Psoas muscle (tissue), 8 donors: ENCODE results near the gene GSTA1. TPM values are rescaled to one million over a fixed set of nuclear protein-coding genes. Genes with fewer than 3 reads are reported as not detected.
"Not testable (repeated sequence)": the region's sequence is repeated elsewhere in the genome, so short reads cannot be mapped to it uniquely, and the experiment has no call there.

Experiments used
- ATAC-seq, 4 donors: fragments of 200-7000 bp; cut with Tn5 transposase; one replicate each; pipeline ENCODE4 v1.9.1; 2020; ENCODE audit warnings: moderate library complexity in 3 of 4, mild to moderate bottlenecking in 2 of 4
- DNase-seq, 2 donors: peaks; one replicate each; pipeline ENCODE4 v3.0.0-alpha.2; 2020
- H3K27ac ChIP-seq: fragments of 200-600 bp; one replicate; pipeline ENCODE4 v1.8.0; 2022
- H3K27me3 ChIP-seq, 3 donors: fragments of 200-600 bp in 1 of 3; one replicate each; pipeline versions ENCODE4 v1.6.1 to v1.8.0; 2013 to 2022; ENCODE audit warnings: low read length in 2 of 3, mild to moderate bottlenecking in 2 of 3, moderate library complexity in 1 of 3; ENCODE audit not compliant: insufficient read depth in 3 of 3
- H3K36me3 ChIP-seq, 2 donors: fragments of 200-600 bp in 1 of 2; one replicate each; pipeline versions ENCODE4 v1.6.1 to v1.8.0; 2013 to 2022; ENCODE audit warnings: low read depth in 1 of 2, mild to moderate bottlenecking in 1 of 2, moderate library complexity in 1 of 2; ENCODE audit not compliant: insufficient read depth in 1 of 2
- H3K4me1 ChIP-seq: fragments of 200-600 bp; one replicate; pipeline ENCODE4 v1.8.0; 2022
- H3K4me3 ChIP-seq: fragments of 200-600 bp; one replicate; pipeline ENCODE4 v1.8.0; 2022; ENCODE audit warnings: mild to moderate bottlenecking
- H3K9me3 ChIP-seq: fragments of 200-600 bp; one replicate; pipeline ENCODE4 v1.8.0; 2022
- WGBS, 3 donors: extraction: QIAGEN DNeasy Blood & Tissue Kit; methylation state at CpG; one replicate each; pipeline versions ENCODE4 v1.1.6 to v1.1.7; 2013; 5-methylcytosine and 5-hydroxymethylcytosine counted together
- intact Hi-C, 2 donors: fragments of 100-400 bp; cut with DNase I; formaldehyde crosslinking; loops; one replicate each; pipeline versions ENCODE4 v1.11.0 to v1.14.2; 2022
- polyA plus RNA-seq, 3 donors: library from polyadenylated mRNA; stranded (reverse); fragments of 200-250 nt; gene quantifications; one replicate each; pipeline ENCODE4 v1.2.3, GENCODE V29; 2013
- total RNA-seq, 4 donors: library from RNA; stranded (reverse); fragmentation: NEBNext Ultra II Directional in 2 of 4; extraction: Animal tissue kit (Norgen Biotek cat#: 25700) in 2 of 4; gene quantifications; one replicate each; pipeline versions ENCODE4 v1.2.1 to v1.2.4, GENCODE V29; 2021 to 2023
- TF ChIP-seq, protein P1 (sequence below): fragments of 200-600 bp; IDR thresholded peaks from one replicate; pipeline ENCODE4 v1.8.0; 2022; ENCODE audit warnings: antibody characterized with exemption
- donor health status: healthy with polysubstance abuse.
- donor health status: DM: no; HTN: no; CAD: no; lungs with moderate emphysema.
- donor health status: Bipolar disorder and iron deficiency.
- donor health status: healthy.
- donor health status: DM: yes; HTN: yes; CAD: no.
- donor health status: DM: no; HTN: no; CAD: no.
- donor health status: DM: no; HTN: no; CAD: no.
- donor health status: DM: yes; HTN: yes; CAD: no.

GSTA1 gene
- total and polyA plus RNA-seq, 7 donors, result 0.10 to 1.6 (median 0.37) TPM; not detected in 3

DNA sequence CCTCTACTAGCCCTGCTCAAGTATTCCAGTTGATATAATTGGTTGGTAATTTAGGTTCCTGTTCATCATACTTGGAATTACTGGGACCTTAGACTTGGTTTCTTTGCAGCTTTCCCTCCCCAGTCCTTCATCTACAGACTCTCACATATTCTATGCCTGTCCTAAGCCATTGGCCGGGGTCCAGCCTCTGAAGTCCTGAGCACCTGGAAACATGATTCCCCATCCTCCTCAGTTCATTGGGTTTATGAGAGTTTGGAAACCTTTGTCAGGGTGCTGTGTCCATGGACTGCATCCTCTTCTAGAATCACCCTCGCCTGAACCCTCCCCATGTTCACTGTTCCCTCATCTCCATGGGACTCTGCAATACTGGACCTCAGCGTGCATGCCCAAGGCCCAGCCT is 49.2 kb downstream of the GSTA1 start:
- H3K36me3 ChIP-seq, result no peaks in the 10 kb centered on the region
- H3K4me1 ChIP-seq, result no peaks in the 10 kb centered on the region
- DNase-seq (no peak), ATAC-seq (no peak)
- H3K27me3 ChIP-seq, result no peaks in the 10 kb centered on the region
- H3K27ac ChIP-seq, result no peak overlapping the region
- intact Hi-C loops, result no loop called here
- TF ChIP-seq, protein P1, sequence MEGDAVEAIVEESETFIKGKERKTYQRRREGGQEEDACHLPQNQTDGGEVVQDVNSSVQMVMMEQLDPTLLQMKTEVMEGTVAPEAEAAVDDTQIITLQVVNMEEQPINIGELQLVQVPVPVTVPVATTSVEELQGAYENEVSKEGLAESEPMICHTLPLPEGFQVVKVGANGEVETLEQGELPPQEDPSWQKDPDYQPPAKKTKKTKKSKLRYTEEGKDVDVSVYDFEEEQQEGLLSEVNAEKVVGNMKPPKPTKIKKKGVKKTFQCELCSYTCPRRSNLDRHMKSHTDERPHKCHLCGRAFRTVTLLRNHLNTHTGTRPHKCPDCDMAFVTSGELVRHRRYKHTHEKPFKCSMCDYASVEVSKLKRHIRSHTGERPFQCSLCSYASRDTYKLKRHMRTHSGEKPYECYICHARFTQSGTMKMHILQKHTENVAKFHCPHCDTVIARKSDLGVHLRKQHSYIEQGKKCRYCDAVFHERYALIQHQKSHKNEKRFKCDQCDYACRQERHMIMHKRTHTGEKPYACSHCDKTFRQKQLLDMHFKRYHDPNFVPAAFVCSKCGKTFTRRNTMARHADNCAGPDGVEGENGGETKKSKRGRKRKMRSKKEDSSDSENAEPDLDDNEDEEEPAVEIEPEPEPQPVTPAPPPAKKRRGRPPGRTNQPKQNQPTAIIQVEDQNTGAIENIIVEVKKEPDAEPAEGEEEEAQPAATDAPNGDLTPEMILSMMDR, result no peak
- no peaks in the 10 kb centered on the region for H3K9me3 ChIP-seq
- WGBS, 3 donors, result 85 to 95% (median 85%) methylated on average over 3 of the region's 3 CpGs
- H3K4me3 ChIP-seq, result no peak overlapping the region

DNA sequence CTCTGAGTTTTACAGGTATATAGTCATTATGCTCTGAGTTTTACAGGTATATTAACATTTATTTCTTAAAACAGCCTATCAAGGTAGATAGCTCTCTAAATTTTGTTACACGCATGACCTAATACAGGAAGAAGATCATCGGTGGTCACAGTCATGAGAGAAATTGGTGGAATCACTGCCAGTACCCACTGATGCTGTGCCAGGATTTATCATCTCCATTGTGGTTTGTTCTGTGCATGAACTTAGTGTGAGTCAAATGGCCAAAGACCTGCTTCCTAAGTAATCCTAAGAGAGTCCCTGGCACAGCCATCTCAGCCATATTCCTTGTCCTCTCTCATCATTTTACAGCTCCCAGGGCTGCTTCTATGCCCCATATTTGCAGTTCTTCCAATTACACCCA is 50.5 kb downstream of the GSTA1 start:
- DNase-seq, H3K4me1 ChIP-seq, H3K27me3 ChIP-seq, intact Hi-C loops, H3K27ac ChIP-seq, ATAC-seq, H3K9me3 ChIP-seq, H3K36me3 ChIP-seq, H3K4me3 ChIP-seq: not testable (repeated sequence)
- 68 to 81% (median 70%) methylated on average over 2 of the region's 2 CpGs for WGBS, 3 donors

DNA sequence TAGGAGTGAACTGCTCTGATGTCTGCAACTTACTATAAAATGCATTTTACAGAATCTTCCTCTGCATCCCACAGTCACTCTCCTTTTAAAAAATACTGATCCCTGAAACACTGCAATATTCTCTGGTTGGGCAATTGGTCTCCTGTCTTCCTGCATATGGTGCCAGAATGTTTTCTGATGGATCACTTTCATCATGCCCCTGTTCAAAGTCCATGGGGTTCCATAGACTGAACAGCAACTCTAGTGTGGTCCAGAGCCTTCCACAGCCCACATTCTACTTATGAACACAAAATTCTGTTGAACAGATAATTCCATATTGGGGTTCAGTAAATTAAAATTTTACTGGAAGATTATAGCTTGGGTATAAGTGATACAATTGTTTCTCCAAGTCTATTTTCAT is 51.3 kb downstream of the GSTA1 start:
- no peaks in the 10 kb centered on the region for H3K9me3 ChIP-seq
- no peak overlapping the region for H3K27ac ChIP-seq
- TF ChIP-seq, protein P1, result no peak
- DNase-seq (no peak), ATAC-seq (no peak)
- intact Hi-C loops, result no loop called here
- no peaks in the 10 kb centered on the region for H3K36me3 ChIP-seq
- no peak overlapping the region for H3K4me3 ChIP-seq
- no peaks in the 10 kb centered on the region for H3K4me1 ChIP-seq
- H3K27me3 ChIP-seq, result no peaks in the 10 kb centered on the region

DNA sequence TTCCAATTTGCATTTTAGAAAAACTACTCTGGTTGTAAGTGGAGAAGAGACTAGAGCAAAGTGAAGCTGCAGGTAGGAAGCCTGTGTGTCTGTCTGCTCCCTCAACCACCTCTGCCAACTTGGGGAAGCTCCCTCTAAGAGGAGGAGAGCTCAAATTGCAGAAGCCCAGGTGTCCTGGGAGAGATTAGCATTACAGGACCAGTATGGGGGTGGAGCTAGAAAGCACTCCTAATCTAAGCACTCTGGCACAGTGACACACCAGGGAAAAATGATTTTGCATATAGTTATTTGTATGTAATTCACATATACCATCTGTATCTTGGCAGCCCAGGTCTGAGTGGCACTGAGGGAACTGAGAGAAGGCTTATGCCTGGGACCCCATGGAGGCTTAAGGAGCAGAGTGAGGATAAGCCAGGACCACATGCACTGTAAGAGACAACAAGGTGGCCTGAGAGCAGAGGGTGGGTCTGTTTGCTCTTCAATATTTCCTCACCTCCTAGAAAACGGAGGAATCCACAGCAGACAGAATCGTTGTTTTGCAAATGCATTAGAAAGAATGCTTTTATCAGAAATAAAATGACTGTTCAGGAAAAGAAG is 54.0 kb downstream of the GSTA1 start:
- no peaks in the 10 kb centered on the region for H3K36me3 ChIP-seq

DNA sequence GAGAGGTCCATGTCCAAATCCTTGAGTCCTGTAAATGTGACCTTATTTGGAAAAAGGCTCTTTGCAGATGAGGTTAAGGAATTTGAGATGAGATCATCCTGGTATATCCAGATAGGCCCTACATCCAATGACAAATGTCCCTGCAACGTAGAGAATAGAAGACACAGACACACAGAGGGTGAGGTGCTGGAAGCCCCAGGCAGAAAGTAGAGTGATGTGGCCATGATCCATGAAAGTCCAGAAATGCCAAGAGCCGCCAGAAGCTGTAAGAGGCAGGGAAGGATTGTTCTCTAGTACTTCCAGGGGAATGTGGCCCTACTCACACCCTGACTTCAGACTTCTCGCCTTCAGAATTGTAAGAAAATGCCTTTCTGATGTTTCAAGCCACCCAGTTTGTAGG is 56.3 kb downstream of the GSTA1 start:
- 52 to 64% (median 54%) methylated on average over 3 of the region's 3 CpGs for WGBS, 3 donors
- H3K27ac ChIP-seq, DNase-seq, H3K4me1 ChIP-seq, ATAC-seq, H3K9me3 ChIP-seq, H3K4me3 ChIP-seq, intact Hi-C loops, H3K27me3 ChIP-seq, H3K36me3 ChIP-seq: not testable (repeated sequence)

More for the DNA sequence above, 54.0 kb downstream of the GSTA1 start:
- DNase-seq, result no peak
- TF ChIP-seq, protein P1, result no peak
- Histone ChIP-seq H3K4me1 (no peaks in the 10 kb centered on the region), H3K27ac (no peak overlapping the region), H3K4me3 (no peak overlapping the region), H3K9me3 (no peaks in the 10 kb centered on the region), H3K27me3 (no peaks in the 10 kb centered on the region)
- no peak for ATAC-seq
- WGBS, 3 donors, result 63 to 80% (median 74%) methylated on average over 2 of the region's 2 CpGs
- intact Hi-C loops, result no loop called here

DNA sequence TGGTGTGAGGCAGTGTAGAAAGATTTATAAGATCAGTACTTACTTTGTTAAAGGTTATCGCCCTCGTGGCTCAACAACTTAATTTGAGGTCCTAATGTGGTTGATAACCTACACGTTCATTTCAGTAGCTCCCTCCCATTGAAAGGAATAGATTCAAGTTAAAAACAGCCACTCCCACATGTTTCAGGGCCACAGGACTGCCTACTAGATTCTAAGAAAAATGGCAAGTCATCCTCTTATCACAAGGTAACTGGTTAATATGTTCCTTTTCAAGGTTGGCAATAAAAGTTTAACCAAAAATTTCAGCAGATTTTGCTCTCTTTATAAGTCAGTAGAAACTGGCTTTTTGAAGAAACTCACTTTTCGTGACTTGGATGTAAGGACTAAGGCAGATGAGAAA is 57.4 kb downstream of the GSTA1 start:
- intact Hi-C loops, result no loop called here
- H3K27ac ChIP-seq, result no peak overlapping the region
- 43 to 57% (median 46%) methylated on average over 4 of the region's 4 CpGs for WGBS, 3 donors
- H3K9me3 ChIP-seq, result no peaks in the 10 kb centered on the region
- H3K36me3 ChIP-seq, result no peaks in the 10 kb centered on the region
- TF ChIP-seq, protein P1, result no peak
- no peak for ATAC-seq
- DNase-seq, result no peak
- H3K4me3 ChIP-seq, result no peak overlapping the region
- H3K27me3 ChIP-seq, result no peaks in the 10 kb centered on the region
- H3K4me1 ChIP-seq, result no peaks in the 10 kb centered on the region
